Muscle layer of colon (tissue), 2 donors: ENCODE results near the gene POU5F1.
"Not testable (repeated sequence)": the region's sequence is repeated elsewhere in the genome, so short reads cannot be mapped to it uniquely, and the experiment has no call there.

Experiments
- H3K27ac ChIP-seq: one replicate; pipeline ENCODE4 v1.7.0; 2013; ENCODE audit warnings: low read depth, mild to moderate bottlenecking, low read length, moderate library complexity
- H3K27me3 ChIP-seq, 2 donors: one replicate each; pipeline ENCODE4 v1.7.0; 2013; ENCODE audit warnings: low read length in 2 of 2, mild to moderate bottlenecking in 2 of 2; ENCODE audit not compliant: insufficient read depth in 2 of 2, control insufficient read depth in 1 of 2
- H3K36me3 ChIP-seq: one replicate; pipeline ENCODE4 v1.7.0; 2013; ENCODE audit warnings: mild to moderate bottlenecking, low read length; ENCODE audit not compliant: insufficient read depth
- H3K4me1 ChIP-seq: one replicate; pipeline ENCODE4 v1.7.0; 2013; ENCODE audit warnings: mild to moderate bottlenecking, low read length; ENCODE audit not compliant: insufficient read depth
- H3K4me3 ChIP-seq, 2 donors: one replicate each; pipeline ENCODE4 v1.7.0; 2013; ENCODE audit warnings: low read length in 2 of 2, low read depth in 1 of 2, mild to moderate bottlenecking in 1 of 2, moderate library complexity in 1 of 2
- H3K9ac ChIP-seq: one replicate; pipeline ENCODE4 v1.7.0; 2013; ENCODE audit warnings: low read length
- H3K9me3 ChIP-seq: one replicate; pipeline ENCODE4 v1.7.0; 2013; ENCODE audit warnings: mild to moderate bottlenecking, low read length
- donor health status: abdominal sarcoma.
- donor health status: Adenocarcinoma of cecum.

POU5F1 gene

GRCh38 chr6:31187780-31188194, 17.3 kb upstream of the POU5F1 start:
- Histone ChIP-seq H3K4me3 (no peak overlapping the region), H3K9ac (no peak overlapping the region), H3K36me3 (no peaks in the 10 kb centered on the region), H3K9me3 (no peaks in the 10 kb centered on the region), H3K27me3 (no peaks in the 10 kb centered on the region), H3K4me1 (no peaks in the 10 kb centered on the region), H3K27ac (no peak overlapping the region)

GRCh38 chr6:31186052-31186734, 15.7 kb upstream of the POU5F1 start:
- H3K9ac ChIP-seq, result no peak overlapping the region
- H3K36me3 ChIP-seq, result no peaks in the 10 kb centered on the region
- H3K9me3 ChIP-seq, result no peaks in the 10 kb centered on the region
- no peaks in the 10 kb centered on the region for H3K27me3 ChIP-seq
- no peak overlapping the region for H3K27ac ChIP-seq
- no peak overlapping the region for H3K4me3 ChIP-seq
- H3K4me1 ChIP-seq, result no peaks in the 10 kb centered on the region

GRCh38 chr6:31185695-31186051, 15.2 kb upstream of the POU5F1 start:
- H3K36me3 ChIP-seq, H3K9me3 ChIP-seq, H3K27ac ChIP-seq, H3K4me3 ChIP-seq, H3K9ac ChIP-seq, H3K4me1 ChIP-seq, H3K27me3 ChIP-seq: not testable (repeated sequence)

GRCh38 chr6:31183859-31184258, 13.4 kb upstream of the POU5F1 start:
- not testable (repeated sequence) for H3K9me3 ChIP-seq, H3K4me3 ChIP-seq, H3K4me1 ChIP-seq, H3K9ac ChIP-seq, H3K27ac ChIP-seq, H3K36me3 ChIP-seq, H3K27me3 ChIP-seq

GRCh38 chr6:31183287-31183686, 12.8 kb upstream of the POU5F1 start:
- not testable (repeated sequence) for H3K27ac ChIP-seq

GRCh38 chr6:31180500-31180899, 10.0 kb upstream of the POU5F1 start:
- Histone ChIP-seq H3K4me1 (peaks cover 4% of the 10 kb centered on the region), H3K9me3 (no peaks in the 10 kb centered on the region), H3K27me3 (no peaks in the 10 kb centered on the region), H3K27ac (peak overlapping the region; percentile 40), H3K9ac (no peak overlapping the region), H3K4me3 (peak overlapping the region in 1 of 2 donors; percentile 47), H3K36me3 (no peaks in the 10 kb centered on the region)

More at GRCh38 chr6:31183287-31183686, 12.8 kb upstream of the POU5F1 start:
- H3K4me1 ChIP-seq, H3K27me3 ChIP-seq, H3K36me3 ChIP-seq, H3K9ac ChIP-seq, H3K4me3 ChIP-seq, H3K9me3 ChIP-seq: not testable (repeated sequence)

- Histone ChIP-seq H3K4me3 (peak overlapping the region in 1 of 2 donors; percentile 47), H3K4me1 (peaks cover 4% of the 10 kb centered on the region), H3K9ac (no peak overlapping the region), H3K9me3 (no peaks in the 10 kb centered on the region), H3K36me3 (no peaks in the 10 kb centered on the region), H3K27ac (peak overlapping the region; percentile 40), H3K27me3 (no peaks in the 10 kb centered on the region)
Observed at GRCh38 chr6:31179896-31180295, 9.4 kb upstream of the POU5F1 start.

- no peak overlapping the region for H3K27ac ChIP-seq
- no peak overlapping the region for H3K9ac ChIP-seq
- no peak overlapping the region for H3K4me3 ChIP-seq
- no peaks in the 10 kb centered on the region for H3K27me3 ChIP-seq
- H3K4me1 ChIP-seq, result peaks cover 4% of the 10 kb centered on the region
- no peaks in the 10 kb centered on the region for H3K9me3 ChIP-seq
- H3K36me3 ChIP-seq, result no peaks in the 10 kb centered on the region
Observed at GRCh38 chr6:31179042-31179386, 8.5 kb upstream of the POU5F1 start.

- Histone ChIP-seq H3K4me3 (no peak overlapping the region), H3K9ac (no peak overlapping the region), H3K27me3 (no peaks in the 10 kb centered on the region), H3K27ac (no peak overlapping the region), H3K9me3 (no peaks in the 10 kb centered on the region), H3K4me1 (peaks cover 4% of the 10 kb centered on the region), H3K36me3 (no peaks in the 10 kb centered on the region)
Observed at GRCh38 chr6:31178143-31179041, 7.9 kb upstream of the POU5F1 start.

GRCh38 chr6:31175971-31176370, 5.5 kb upstream of the POU5F1 start:
- peaks cover 4% of the 10 kb centered on the region for H3K4me1 ChIP-seq
- no peaks in the 10 kb centered on the region for H3K27me3 ChIP-seq
- no peaks in the 10 kb centered on the region for H3K9me3 ChIP-seq
- H3K36me3 ChIP-seq, result no peaks in the 10 kb centered on the region
- H3K27ac ChIP-seq, result no peak overlapping the region
- H3K9ac ChIP-seq, result no peak overlapping the region
- no peak overlapping the region for H3K4me3 ChIP-seq

- Histone ChIP-seq H3K9me3 (no peaks in the 10 kb centered on the region), H3K27ac (no peak overlapping the region), H3K9ac (no peak overlapping the region), H3K36me3 (no peaks in the 10 kb centered on the region), H3K27me3 (no peaks in the 10 kb centered on the region), H3K4me1 (no peaks in the 10 kb centered on the region), H3K4me3 (no peak overlapping the region)
Observed at GRCh38 chr6:31174378-31174777, 3.9 kb upstream of the POU5F1 start.

- no peak overlapping the region for H3K4me3 ChIP-seq
- no peak overlapping the region for H3K9ac ChIP-seq
- no peak overlapping the region for H3K27ac ChIP-seq
- H3K4me1 ChIP-seq, result no peaks in the 10 kb centered on the region
- no peaks in the 10 kb centered on the region for H3K9me3 ChIP-seq
- H3K36me3 ChIP-seq, result no peaks in the 10 kb centered on the region
- no peaks in the 10 kb centered on the region for H3K27me3 ChIP-seq
Observed at GRCh38 chr6:31173406-31173805, 2.9 kb upstream of the POU5F1 start.
